ENCODE data around the gene PDGFRB. TPM values are rescaled to one million over a fixed set of nuclear protein-coding genes. Genes with fewer than 3 reads are reported as not detected.

Gene PDGFRB
- polyA plus RNA-seq (ENCODE audit: insufficient read length in 3 of 3), result 100 to 1,000 TPM; 118 to 167 (median 142) TPM

DNA sequence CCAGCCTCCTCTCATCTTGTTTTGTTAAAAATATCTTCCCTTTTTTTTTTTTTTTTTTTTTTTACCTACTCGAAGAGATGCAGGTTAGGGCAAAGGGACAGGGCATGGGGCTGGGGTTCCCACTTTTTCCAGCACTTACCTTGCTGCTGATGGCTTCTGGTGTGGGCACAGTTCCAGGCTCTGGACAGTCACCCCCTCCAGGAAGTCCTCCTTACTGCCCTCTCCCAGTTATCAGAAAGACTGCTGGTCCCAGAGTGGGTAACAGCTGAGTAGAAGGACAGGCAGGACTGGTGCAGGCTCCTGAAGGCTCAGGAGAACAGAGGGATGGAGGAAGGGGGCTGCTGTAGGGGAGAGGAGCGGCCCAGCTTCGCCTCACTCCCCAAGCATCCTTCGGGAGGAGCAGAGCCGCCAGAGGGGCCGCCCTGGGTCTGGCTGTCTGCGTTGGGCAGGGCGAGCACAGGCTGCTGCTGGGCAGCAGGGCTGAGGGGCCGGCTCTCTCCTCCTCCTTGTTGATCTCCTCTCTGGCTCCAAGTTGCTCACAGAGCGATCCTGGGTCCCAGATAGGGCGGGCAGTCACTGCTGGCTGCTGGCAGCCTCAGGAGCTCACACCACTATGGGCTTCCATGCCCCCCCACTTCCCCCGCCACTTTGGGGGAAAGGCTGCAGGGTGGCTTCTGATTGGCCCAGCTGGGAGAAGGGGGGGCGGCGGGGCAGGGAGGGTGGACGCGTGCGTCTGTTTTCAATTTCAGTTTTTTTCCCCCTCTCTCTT is at the start of gene PDGFRB:
PDGFRB (minus strand) TSS at position 588 of the 769 bp plus-strand sequence. CDS start 18,798 bp downstream, outside the sequence.
- DNase-seq (ENCODE audit: low read depth in 3 of 3, low spot score in 2 of 3), result no peak

GRCh38 chr5:150204590-150204960 is 48.9 kb upstream of the PDGFRB start:
- DNase-seq (ENCODE audit: low read depth in 3 of 3, low spot score in 2 of 3), result no peak

DNA sequence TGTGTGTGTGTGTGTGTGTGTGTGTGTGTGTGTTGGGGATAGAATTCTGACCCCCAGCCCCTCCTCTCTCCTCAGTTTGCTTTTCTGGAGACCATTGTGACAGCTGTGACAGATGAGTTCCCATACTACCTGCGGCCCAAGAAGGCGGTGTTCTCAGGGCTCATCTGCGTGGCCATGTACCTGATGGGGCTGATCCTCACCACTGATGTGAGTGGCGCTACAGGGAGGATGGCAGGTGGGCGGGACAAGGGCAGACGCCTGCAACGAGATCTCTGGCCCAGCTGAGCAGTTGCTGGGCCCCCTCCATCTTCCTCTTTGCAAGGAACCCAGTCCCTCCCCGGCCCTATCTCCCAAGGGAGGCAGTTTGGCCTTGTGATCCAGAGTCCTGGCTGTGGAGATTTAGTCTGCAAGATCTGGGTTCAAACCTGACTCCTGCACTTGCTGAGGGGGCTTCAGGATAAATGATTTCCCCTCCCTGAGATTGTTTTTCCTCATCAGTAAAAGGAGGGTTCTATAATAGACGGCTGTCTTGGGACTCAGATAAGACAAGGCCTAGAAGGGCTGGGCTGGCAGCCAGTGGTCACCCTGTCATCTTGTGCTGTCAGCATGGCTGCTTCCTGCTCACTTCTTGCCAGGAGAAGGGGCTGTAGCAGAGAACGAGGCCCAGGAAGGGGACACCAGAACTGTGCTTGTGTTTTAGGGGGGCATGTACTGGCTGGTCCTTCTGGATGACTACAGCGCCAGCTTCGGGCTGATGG is 48.4 kb upstream of the PDGFRB start:
- no peak for DNase-seq (ENCODE audit: low read depth in 3 of 3, low spot score in 2 of 3)

DNA sequence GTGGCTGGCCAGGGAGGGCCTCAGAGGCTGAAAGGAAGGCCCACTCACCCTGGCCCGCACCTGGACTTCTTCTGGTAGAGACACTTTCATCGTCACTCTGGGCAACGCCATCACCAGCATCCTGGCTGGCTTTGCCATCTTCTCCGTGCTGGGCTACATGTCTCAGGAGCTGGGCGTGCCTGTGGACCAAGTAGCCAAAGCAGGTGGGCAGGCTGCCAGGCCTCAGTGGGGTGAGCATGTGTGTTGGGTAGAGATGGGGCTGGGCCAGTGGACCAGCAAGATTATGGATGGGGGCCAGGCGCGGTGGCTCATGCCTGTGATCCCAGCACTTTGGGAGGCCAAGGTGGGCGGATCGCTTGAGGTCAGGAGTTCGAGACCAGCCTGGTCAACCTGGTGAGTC is 46.9 kb upstream of the PDGFRB start:
- DNase-seq (ENCODE audit: low read depth in 3 of 3, low spot score in 2 of 3), result no peak

DNA sequence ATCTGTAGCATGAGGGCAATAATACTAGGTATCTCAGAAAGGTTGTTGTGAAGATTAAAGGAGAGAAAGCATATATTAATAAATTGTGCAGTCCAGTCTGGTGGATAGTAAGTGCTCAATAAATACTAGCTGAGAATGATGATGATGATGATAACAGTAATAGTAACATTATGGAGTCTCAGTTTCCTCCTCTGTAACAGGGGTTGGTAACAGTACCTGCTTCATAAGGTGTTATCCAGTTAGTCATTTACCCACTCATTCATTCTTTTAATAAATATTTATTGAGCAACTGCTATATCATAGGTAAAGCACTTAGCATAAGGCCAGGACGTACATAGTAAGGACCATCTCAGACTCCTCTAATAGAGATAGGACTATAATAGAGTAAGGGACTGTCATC is 41.8 kb upstream of the PDGFRB start:
- DNase-seq (ENCODE audit: low read depth in 3 of 3, low spot score in 2 of 3), result no peak

DNA sequence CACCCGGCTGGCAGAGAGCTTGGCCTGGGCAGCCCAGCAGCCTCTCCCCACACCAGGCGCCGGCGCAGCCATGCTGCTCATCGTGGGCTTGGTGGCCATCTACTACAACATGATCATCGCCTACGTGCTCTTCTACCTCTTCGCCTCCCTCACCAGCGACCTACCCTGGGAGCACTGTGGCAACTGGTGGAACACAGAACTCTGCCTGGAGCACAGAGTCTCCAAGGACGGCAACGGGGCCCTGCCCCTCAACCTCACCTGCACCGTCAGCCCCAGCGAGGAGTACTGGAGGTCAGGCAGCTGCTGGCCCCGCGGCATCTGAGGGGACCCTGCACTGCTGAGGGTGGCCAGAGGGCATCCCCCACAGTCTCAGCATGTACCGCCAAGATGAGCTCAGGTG is 41.3 kb upstream of the PDGFRB start:
- no peak for DNase-seq (ENCODE audit: low read depth in 3 of 3, low spot score in 2 of 3)

- no peak for DNase-seq (ENCODE audit: low read depth in 3 of 3, low spot score in 2 of 3)
Measured at GRCh38 chr5:150196514-150196913, 40.9 kb upstream of the PDGFRB start.

DNA sequence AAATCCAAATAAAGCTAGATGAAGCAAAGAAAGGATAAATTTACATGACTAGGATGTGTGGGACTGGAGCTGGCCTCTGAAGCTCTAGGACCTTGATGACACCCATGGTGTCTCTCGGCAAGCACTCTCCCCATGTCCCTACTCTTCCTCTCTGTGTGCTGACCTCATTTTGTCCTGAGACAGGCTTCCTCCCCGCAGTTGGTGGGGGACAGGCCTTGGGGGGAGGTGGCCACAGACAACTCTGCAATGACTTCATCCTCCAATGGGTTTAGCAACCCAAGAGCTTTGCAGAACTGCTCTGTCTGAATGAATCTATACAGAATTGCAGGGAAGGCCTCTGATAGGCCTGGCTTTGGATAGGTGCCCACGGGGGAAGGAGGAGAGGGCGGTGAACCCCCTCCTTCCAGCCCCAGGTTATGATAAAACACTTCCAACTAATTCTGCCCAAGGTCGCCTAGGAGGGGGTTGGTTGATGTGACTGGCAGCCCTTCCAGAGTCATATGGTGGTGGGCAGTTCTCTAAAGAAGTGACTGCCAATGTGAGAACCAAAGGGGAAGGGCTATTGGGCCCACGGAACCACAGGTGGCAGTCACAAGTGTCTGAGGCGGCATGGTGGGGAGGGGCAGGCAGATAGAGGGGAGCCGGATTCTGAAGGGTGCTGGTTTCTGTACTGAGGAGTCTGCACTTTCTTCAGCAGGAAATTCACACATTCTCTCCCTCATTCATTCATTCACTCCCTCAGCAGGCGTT is 40.3 kb upstream of the PDGFRB start:
- DNase-seq (ENCODE audit: low read depth in 3 of 3, low spot score in 2 of 3), result no peak

- DNase-seq (ENCODE audit: low read depth in 3 of 3, low spot score in 2 of 3), result no peak
Measured at GRCh38 chr5:150192462-150192861, 36.8 kb upstream of the PDGFRB start.

- DNase-seq (ENCODE audit: low read depth in 3 of 3, low spot score in 2 of 3), result no peak
Measured at GRCh38 chr5:150190987-150191386, 35.3 kb upstream of the PDGFRB start.

GRCh38 chr5:150190503-150190979 is 34.9 kb upstream of the PDGFRB start:
- DNase-seq (ENCODE audit: low read depth in 3 of 3, low spot score in 2 of 3), result no peak

GRCh38 chr5:150189728-150190502 is 34.3 kb upstream of the PDGFRB start, which contains the start of gene SLC6A7:
Gene SLC6A7 (plus strand): TSS chr5:150190062. CDS start chr5:150190328, 266 bp downstream.
- DNase-seq (ENCODE audit: low read depth in 3 of 3, low spot score in 2 of 3), result no peak

DNA sequence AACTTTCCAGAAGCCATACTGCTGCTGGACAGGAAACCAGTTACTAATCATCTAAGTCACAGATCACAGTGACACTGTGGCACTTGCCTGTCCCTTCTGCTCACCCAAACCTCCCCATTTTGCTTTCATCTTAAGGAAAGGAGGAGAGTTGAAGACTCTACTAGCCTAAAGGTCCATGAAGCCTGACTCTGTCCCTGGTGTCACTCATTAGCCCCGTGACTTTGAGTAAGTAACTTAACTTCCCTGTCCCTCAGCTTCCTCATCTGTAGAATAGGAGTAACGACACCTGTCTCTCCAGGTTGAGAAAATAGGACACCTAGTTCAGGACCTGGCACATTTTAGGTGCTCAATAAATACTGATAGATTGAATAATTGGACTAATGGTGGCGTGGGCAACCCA is 33.7 kb upstream of the PDGFRB start:
- DNase-seq (ENCODE audit: low read depth in 3 of 3, low spot score in 2 of 3), result no peak

DNA sequence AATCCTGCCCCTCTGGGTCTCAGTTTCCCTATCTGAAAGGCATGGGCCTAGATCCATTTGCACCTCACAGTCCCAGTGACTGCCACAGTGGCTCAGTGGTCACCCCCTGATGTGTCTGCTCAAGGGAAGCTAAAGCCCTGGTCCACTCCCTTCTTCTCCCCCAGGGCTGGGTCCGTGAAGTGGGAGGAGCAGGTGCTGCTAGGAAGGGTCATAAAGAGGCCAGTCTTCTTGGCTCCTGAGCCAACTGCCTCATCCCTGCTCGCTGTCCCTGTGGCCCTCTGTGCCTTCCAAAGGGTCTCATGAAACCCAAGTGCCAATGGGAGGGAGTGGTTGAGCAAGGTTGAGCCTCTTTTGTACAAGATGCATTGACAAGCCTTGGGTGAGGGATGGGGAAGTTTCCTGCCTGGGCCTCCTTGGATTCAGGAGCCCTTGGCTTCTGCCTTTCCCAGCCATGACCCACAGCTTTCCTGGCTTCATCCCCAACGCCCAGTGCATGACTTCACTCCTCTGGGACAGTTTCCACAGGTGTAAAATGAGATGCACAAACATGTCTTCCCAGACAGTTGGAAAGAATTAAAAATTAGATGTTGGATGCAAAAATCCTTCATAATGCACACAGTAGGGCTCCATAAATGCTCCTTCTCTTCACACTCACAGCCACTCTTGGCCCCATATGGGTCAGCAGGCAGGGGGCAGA is 32.6 kb upstream of the PDGFRB start:
- DNase-seq (ENCODE audit: low read depth in 3 of 3, low spot score in 2 of 3), result no peak

GRCh38 chr5:150186897-150187296 is 31.3 kb upstream of the PDGFRB start:
- no peak for DNase-seq (ENCODE audit: low read depth in 3 of 3, low spot score in 2 of 3)

- DNase-seq (ENCODE audit: low read depth in 3 of 3, low spot score in 2 of 3), result no peak
Measured at GRCh38 chr5:150186137-150186536, 30.5 kb upstream of the PDGFRB start.

DNA sequence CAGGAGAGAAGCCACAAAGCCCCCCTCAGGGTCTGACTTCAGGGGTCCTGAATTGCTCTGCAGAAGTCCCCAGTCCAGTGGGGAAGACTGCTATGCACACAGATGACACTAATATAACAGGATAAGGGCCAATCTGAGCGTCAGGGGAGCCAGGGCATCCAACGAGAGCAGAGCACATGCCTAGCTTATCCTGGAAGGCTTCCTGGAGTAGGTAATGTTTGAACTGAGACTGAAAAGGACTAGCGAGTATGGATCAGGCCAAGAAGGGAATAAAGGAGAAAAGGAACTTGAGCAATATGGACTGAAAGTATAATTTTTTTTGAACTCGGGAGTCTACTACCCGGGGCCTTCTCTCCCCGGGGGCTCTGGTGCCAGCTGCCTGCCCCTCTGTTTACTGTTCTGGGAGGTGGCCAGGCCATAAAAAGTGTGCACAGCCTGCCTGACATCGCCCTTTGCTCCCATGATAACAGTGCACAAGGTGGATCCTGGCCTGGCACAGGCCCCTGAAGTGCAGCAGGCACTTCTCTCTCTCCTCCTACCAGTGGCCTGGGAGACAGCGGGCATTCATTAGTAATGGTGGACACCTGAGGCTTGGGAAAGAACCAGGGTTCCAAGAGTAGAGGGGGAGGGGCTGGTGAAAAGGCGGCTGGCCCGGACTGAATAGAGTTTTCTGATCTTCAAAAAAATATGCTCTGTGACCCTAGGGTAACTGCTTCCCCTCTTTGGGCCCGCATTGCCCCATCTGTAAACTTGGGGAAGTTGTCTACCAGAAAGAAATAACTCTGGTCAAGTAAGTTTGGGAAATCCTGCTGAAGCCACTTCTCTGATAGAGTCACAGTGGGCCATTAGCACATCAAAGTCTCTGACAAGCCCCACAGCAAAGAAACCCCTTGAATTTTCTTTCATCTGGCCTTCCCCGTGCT is 29.6 kb upstream of the PDGFRB start:
- no peak for DNase-seq (ENCODE audit: low read depth in 3 of 3, low spot score in 2 of 3)

DNA sequence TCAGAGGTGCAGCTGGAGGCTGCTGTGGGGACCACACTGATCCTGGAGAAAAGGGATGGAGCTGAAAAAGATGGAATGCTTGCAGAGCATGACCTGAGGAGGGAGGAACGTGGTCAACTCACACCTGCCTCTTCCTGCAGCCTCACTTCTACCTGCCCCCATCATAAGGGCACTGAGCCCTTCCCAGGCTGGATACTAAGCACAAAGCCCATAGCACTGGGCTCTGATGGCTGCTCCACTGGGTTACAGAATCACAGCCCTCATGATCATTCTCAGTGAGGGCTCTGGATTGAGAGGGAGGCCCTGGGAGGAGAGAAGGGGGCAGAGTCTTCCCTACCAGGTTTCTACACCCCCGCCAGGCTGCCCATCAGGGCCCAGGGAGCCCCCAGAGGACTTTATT is 28.4 kb upstream of the PDGFRB start:
- no peak for DNase-seq (ENCODE audit: low read depth in 3 of 3, low spot score in 2 of 3)

DNA sequence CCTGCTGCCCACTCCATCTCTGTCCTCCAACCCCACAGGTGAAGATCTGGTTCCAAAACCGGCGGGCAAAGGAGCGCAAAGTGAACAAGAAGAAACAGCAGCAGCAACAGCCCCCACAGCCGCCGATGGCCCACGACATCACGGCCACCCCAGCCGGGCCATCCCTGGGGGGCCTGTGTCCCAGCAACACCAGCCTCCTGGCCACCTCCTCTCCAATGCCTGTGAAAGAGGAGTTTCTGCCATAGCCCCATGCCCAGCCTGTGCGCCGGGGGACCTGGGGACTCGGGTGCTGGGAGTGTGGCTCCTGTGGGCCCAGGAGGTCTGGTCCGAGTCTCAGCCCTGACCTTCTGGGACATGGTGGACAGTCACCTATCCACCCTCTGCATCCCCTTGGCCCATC is 27.8 kb upstream of the PDGFRB start:
- DNase-seq (ENCODE audit: low read depth in 3 of 3, low spot score in 2 of 3), result no peak
